Prostate gland (tissue), 2 donors: ENCODE data around the gene CBY3. TPM values are rescaled to one million over a fixed set of nuclear protein-coding genes. Genes with fewer than 3 reads are reported as not detected.
"Not testable (repeated sequence)": the region's sequence is repeated elsewhere in the genome, so short reads cannot be mapped to it uniquely, and the experiment has no call there.

Source experiments
- DNase-seq: peaks from one replicate; pipeline ENCODE4 v3.0.0-alpha.2; 2019; ENCODE audit warnings: low spot score
- H3K27ac ChIP-seq, 2 donors: fragments of 200-600 bp; sonication (generic); 2 replicates each; pipeline ENCODE4 v1.5.1; 2017 to 2019
- H3K27me3 ChIP-seq: fragments of 200-600 bp; sonication (generic); replicated peaks from 2 replicates; pipeline ENCODE4 v1.5.1; 2019; ENCODE audit not compliant: insufficient read depth
- H3K36me3 ChIP-seq, 2 donors: fragments of 200-600 bp; sonication (generic); 1 replicate in 1 of 2; 2 replicates in 1 of 2; pipeline versions ENCODE4 v1.5.1 to v1.8.1; 2017 to 2019
- H3K4me1 ChIP-seq: fragments of 200-600 bp; sonication (generic); replicated peaks from 2 replicates; pipeline ENCODE4 v1.5.1; 2019
- H3K4me3 ChIP-seq, 2 donors: fragments of 200-600 bp; sonication (generic); 2 replicates each; pipeline ENCODE4 v1.5.1; 2017 to 2019
- H3K9me3 ChIP-seq: fragments of 200-600 bp; sonication (generic); 2 replicates; pipeline ENCODE4 v1.5.1; 2017
- WGBS: methylation state at CpG from one replicate; pipeline ENCODE4 v1.1.5; 2018; 5-methylcytosine and 5-hydroxymethylcytosine counted together
- intact Hi-C: fragments of 100-400 bp; cut with DNase I; formaldehyde crosslinking; loops from one replicate; pipeline ENCODE4 v1.14.2; 2022
- small RNA-seq, 2 donors: library from RNA; depleted of rRNA; stranded (forward); fragments of <200 nt; gene quantifications; one replicate each; pipeline ENCODE3, GENCODE V24; 2016
- total RNA-seq, 2 donors: library from RNA; depleted of rRNA; stranded (reverse); fragments of >200 nt; gene quantifications; one replicate each; pipeline ENCODE4 v1.1.0, GENCODE V29; 2016

The CBY3 gene
- total RNA-seq, 2 donors from 2014 or later, result 5.0 TPM; not detected in 1

GRCh38 chr5:179643141-179643920, 37.5 kb downstream of the CBY3 start:
- H3K9me3 ChIP-seq, H3K4me1 ChIP-seq, H3K27me3 ChIP-seq, H3K36me3 ChIP-seq, H3K27ac ChIP-seq, intact Hi-C loops, DNase-seq, H3K4me3 ChIP-seq: not testable (repeated sequence)
- WGBS, result 91% methylated on average over 13 of the region's 16 CpGs

- H3K36me3 ChIP-seq, H3K9me3 ChIP-seq, H3K4me3 ChIP-seq, DNase-seq, H3K27me3 ChIP-seq, H3K4me1 ChIP-seq, H3K27ac ChIP-seq, intact Hi-C loops: not testable (repeated sequence)
- WGBS, result 90% methylated on average over 13 of the region's 17 CpGs
These were observed 38.2 kb downstream of the CBY3 start for GRCh38 chr5:179642626-179643025.

- H3K27me3 ChIP-seq, DNase-seq, H3K27ac ChIP-seq, intact Hi-C loops, H3K9me3 ChIP-seq, H3K4me1 ChIP-seq, H3K36me3 ChIP-seq, H3K4me3 ChIP-seq: not testable (repeated sequence)
- WGBS, result no CpG with 5 or more reads among the region's 4 CpGs
These were observed 39.1 kb downstream of the CBY3 start for GRCh38 chr5:179641745-179642144.

GRCh38 chr5:179639296-179639695, 41.5 kb downstream of the CBY3 start:
- intact Hi-C loops, H3K27me3 ChIP-seq, H3K27ac ChIP-seq, H3K4me3 ChIP-seq, H3K36me3 ChIP-seq, DNase-seq, H3K4me1 ChIP-seq, H3K9me3 ChIP-seq: not testable (repeated sequence)
- 94% methylated on average over 11 of the region's 11 CpGs for whole genome bisulfite sequencing

GRCh38 chr5:179634370-179635172, 46.3 kb downstream of the CBY3 start:
- H3K36me3 ChIP-seq, intact Hi-C loops, H3K27me3 ChIP-seq, H3K27ac ChIP-seq, H3K4me3 ChIP-seq, H3K9me3 ChIP-seq, DNase-seq, H3K4me1 ChIP-seq: not testable (repeated sequence)
- WGBS, result 8% methylated on average over 7 of the region's 49 CpGs

GRCh38 chr5:179633501-179634369, 47.1 kb downstream of the CBY3 start:
- 49% methylated on average over 21 of the region's 38 CpGs for WGBS
- intact Hi-C loops, DNase-seq, H3K4me1 ChIP-seq, H3K9me3 ChIP-seq, H3K27me3 ChIP-seq, H3K36me3 ChIP-seq, H3K27ac ChIP-seq: not testable (repeated sequence)
- H3K4me3 ChIP-seq, result peak overlapping the region in 1 of 2 donors; percentile 21

Small RNA genes lying within 50 kb of the gene (small RNA-seq; reads per million reads assigned to genes)
- gene RF00017, result 0 reads per million in 2 donors

Other genes starting within 250 kb of the CBY3 start
- 10 to 100 TPM; 48.7 to 55.6 TPM for gene RUFY1, start 130.5 kb downstream of the CBY3 start, total RNA-seq
- 100 to 1,000 TPM; 260 to 398 TPM for gene HNRNPH1, start 57.4 kb downstream of the CBY3 start, total RNA-seq
- gene CANX, start 17.9 kb upstream of the CBY3 start, total RNA-seq, result 100 to 1,000 TPM; 341 to 468 TPM
- 10 to 100 TPM; 33.9 to 54.7 TPM for gene MAML1, start 51.8 kb upstream of the CBY3 start, total RNA-seq
- 1 to 10 TPM; 7.8 to 8.2 TPM for gene LTC4S, start 113.0 kb upstream of the CBY3 start, total RNA-seq
- 100 to 1,000 TPM in 1 of 2 donors, 10 to 100 TPM in 1; 82.7 to 142 TPM for gene MGAT4B, start 125.8 kb upstream of the CBY3 start, total RNA-seq
- gene SQSTM1, start 139.9 kb upstream of the CBY3 start, total RNA-seq, result 100 to 1,000 TPM; 377 to 527 TPM
- gene MRNIP, start 177.8 kb upstream of the CBY3 start, total RNA-seq, result 10 to 100 TPM; 30.0 to 55.2 TPM
- gene TBC1D9B, start 226.9 kb upstream of the CBY3 start, total RNA-seq, result 100 to 1,000 TPM in 1 of 2 donors, 10 to 100 TPM in 1; 64.1 to 163 TPM